IMR-90 (cell line): ENCODE data around the gene TNFRSF1B. TPM values are rescaled to one million over a fixed set of nuclear protein-coding genes. Genes with fewer than 3 reads are reported as not detected.
A peak's percentile ranks its signal among the peaks of the same experiment; 100 is the strongest.

Experiments
- ATAC-seq: fragments of 200-7000 bp; cut with Tn5 transposase; 2 replicates; pipeline ENCODE4 v1.9.1; 2020; ENCODE audit warnings: low read depth, mild to moderate bottlenecking, moderate library complexity
- BruUV-seq: library from RNA; stranded (reverse); fragments of 400-500 nt; replicated peaks from 2 replicates; lab custom pipeline; 2021; lab: Mats Ljungman, UMichigan
- CTCF ChIA-PET: fragments of 300-600 bp; formaldehyde crosslinking; extraction: SDS; loops from one replicate; lab custom pipeline; 2021; ENCODE audit warnings: antibody characterized with exemption; lab: Yijun Ruan, JAX
- POLR2A ChIA-PET: fragments of 300-600 bp; sonication (Branson Sonifier 250); formaldehyde crosslinking; loops from one replicate; lab custom pipeline; 2022; ENCODE audit warnings: antibody characterized with exemption; ENCODE audit not compliant: unreplicated experiment; lab: Charles Lee
- DNase-seq: peaks from one replicate; pipeline ENCODE4 v3.0.0; 2013
- H2AFZ ChIP-seq: replicated peaks from 2 replicates; pipeline ENCODE3; 2013; ENCODE audit warnings: low read length, mild to moderate bottlenecking; ENCODE audit not compliant: poor library complexity
- H2AK5ac ChIP-seq: 2 replicates; pipeline ENCODE4 v1.6.1; 2013; ENCODE audit warnings: low read depth, low read length, inconsistent platforms
- H2AK9ac ChIP-seq: replicated peaks from 2 replicates; pipeline ENCODE3; 2013; ENCODE audit warnings: mild to moderate bottlenecking, low read depth, low read length, moderate library complexity; ENCODE audit not compliant: poor library complexity
- H2BK120ac ChIP-seq: 2 replicates; pipeline ENCODE4 v1.6.1; 2013; ENCODE audit warnings: low read depth, low read length, inconsistent platforms
- H2BK15ac ChIP-seq: 3 replicates; pipeline ENCODE4 v1.6.1; 2013; ENCODE audit warnings: low read depth, low read length, inconsistent platforms
- H2BK20ac ChIP-seq: 2 replicates; pipeline ENCODE4 v1.6.1; 2013; ENCODE audit warnings: low read depth, mild to moderate bottlenecking, inconsistent platforms, low read length, moderate library complexity
- H2BK5ac ChIP-seq: 2 replicates; pipeline ENCODE4 v1.6.1; 2013; ENCODE audit warnings: mild to moderate bottlenecking, low read depth, low read length, inconsistent platforms; ENCODE audit not compliant: poor library complexity, severe bottlenecking
- H3K14ac ChIP-seq: replicated peaks from 2 replicates; pipeline ENCODE4 v1.6.1; 2013; ENCODE audit warnings: low read depth, low read length, inconsistent platforms
- H3K18ac ChIP-seq: 2 replicates; pipeline ENCODE4 v1.6.1; 2013; ENCODE audit warnings: low read depth, low read length, control low read depth
- H3K23ac ChIP-seq: 2 replicates; pipeline ENCODE4 v1.6.1; 2013; ENCODE audit warnings: low read depth, low read length, inconsistent platforms
- H3K27ac ChIP-seq: 2 replicates; pipeline ENCODE4 v1.5.1; 2013; ENCODE audit warnings: mild to moderate bottlenecking, control low read depth, low read length; ENCODE audit not compliant: insufficient read depth
- H3K27me3 ChIP-seq: 2 replicates; pipeline ENCODE4 v1.6.1; 2013; ENCODE audit warnings: low read length; ENCODE audit not compliant: control insufficient read depth, insufficient read depth
- H3K36me3 ChIP-seq: 2 replicates; pipeline ENCODE4 v1.6.1; 2013; ENCODE audit warnings: low read length, mixed read lengths; ENCODE audit not compliant: control insufficient read depth, insufficient read depth
- H3K4ac ChIP-seq: 2 replicates; pipeline ENCODE4 v1.6.1; 2013; ENCODE audit warnings: low read depth, low read length, inconsistent platforms
- H3K4me1 ChIP-seq: 2 replicates; pipeline ENCODE4 v1.6.1; 2013; ENCODE audit warnings: low read length, mixed read lengths; ENCODE audit not compliant: control insufficient read depth, insufficient read depth
- H3K4me2 ChIP-seq: 2 replicates; pipeline ENCODE4 v1.6.1; 2013; ENCODE audit warnings: low read depth, mild to moderate bottlenecking, control low read depth, low read length, moderate library complexity
- H3K4me3 ChIP-seq: 2 replicates; pipeline ENCODE4 v1.5.1; 2013; ENCODE audit warnings: low read depth, mild to moderate bottlenecking, control low read depth, low read length, moderate library complexity; ENCODE audit not compliant: insufficient read depth
- H3K56ac ChIP-seq: 2 replicates; pipeline ENCODE4 v1.6.1; 2013; ENCODE audit warnings: low read length, inconsistent platforms; ENCODE audit not compliant: insufficient read depth; ENCODE audit errors: extremely low read depth
- H3K79me1 ChIP-seq, 2 experiments: 2 replicates each; pipeline ENCODE4 v1.6.1; 2013; ENCODE audit warnings: low read length in 2 of 2, inconsistent platforms in 1 of 2, low read depth in 1 of 2
- H3K9ac ChIP-seq: 2 replicates; pipeline ENCODE4 v1.6.1; 2013; ENCODE audit warnings: low read depth, low read length, control low read depth
- H3K9me1 ChIP-seq: 2 replicates; pipeline ENCODE4 v1.6.1; 2013; ENCODE audit warnings: low read length, inconsistent platforms; ENCODE audit not compliant: insufficient read depth
- H3K9me3 ChIP-seq: 2 replicates; pipeline ENCODE4 v1.6.1; 2013; ENCODE audit warnings: low read length; ENCODE audit not compliant: control insufficient read depth, insufficient read depth
- H4K20me1 ChIP-seq: 2 replicates; pipeline ENCODE4 v1.6.1; 2013; ENCODE audit warnings: low read length, inconsistent platforms; ENCODE audit not compliant: insufficient read depth
- H4K5ac ChIP-seq: 2 replicates; pipeline ENCODE4 v1.6.1; 2013; ENCODE audit warnings: mild to moderate bottlenecking, low read depth, low read length, control low read depth
- H4K8ac ChIP-seq, 2 experiments: 2 replicates each; pipeline ENCODE4 v1.6.1; 2013; ENCODE audit warnings: low read depth in 2 of 2, low read length in 2 of 2, control low read depth in 1 of 2, inconsistent platforms in 1 of 2
- H4K91ac ChIP-seq: 2 replicates; pipeline ENCODE4 v1.6.1; 2013; ENCODE audit warnings: low read depth, low read length, inconsistent platforms; ENCODE audit not compliant: insufficient read depth
- CTCF ChIP-seq: conservative IDR thresholded peaks from 2 replicates; pipeline ENCODE4 v1.5.1; 2012; ENCODE audit warnings: mild to moderate bottlenecking, low read depth, low read length, improper control_type of control experiment
- WGBS, 2 experiments: methylation state at CpG; one replicate each; pipeline versions ENCODE4 v1.1.5 to v1.1.7; 2013; ENCODE audit warnings: missing lambda C conversion rate in 2 of 2; ENCODE audit not compliant: insufficient read length in 1 of 2; ENCODE audit errors: extremely low coverage in 2 of 2; 5-methylcytosine and 5-hydroxymethylcytosine counted together
- dilution Hi-C: fragments of 300-500 bp; cut with HindIII; formaldehyde crosslinking; loops from one replicate; pipeline ENCODE4 v1.14.3; 2018; ENCODE audit warnings: low sequenced_read_pairs; ENCODE audit not compliant: unreplicated experiment
- in situ Hi-C: fragments of 300-500 bp; cut with MboI; formaldehyde crosslinking; loops from 3 replicates; pipeline ENCODE4 v1.14.3; 2019; ENCODE audit warnings: low sequenced_read_pairs, inconsistent platforms, mixed read lengths
- intact Hi-C: fragments of 100-400 bp; cut with micrococcal nuclease; formaldehyde crosslinking; loops from 2 replicates; pipeline ENCODE4 v1.10.0; 2022
- polyA plus RNA-seq, 3 experiments: library from polyadenylated mRNA; depleted of rRNA; stranded (reverse); fragments of >200 nt; gene quantifications; 2 replicates each; pipeline ENCODE4 v1.2.3, GENCODE V29; 2012; ENCODE audit warnings: low replicate concordance in 1 of 3
- total RNA-seq: library from RNA; depleted of rRNA; stranded (reverse); fragments of >200 nt; gene quantifications from 2 replicates; pipeline ENCODE4 v1.2.3, GENCODE V29; 2012

TNFRSF1B gene
- total and polyA plus RNA-seq, 2 of the 4 experiments (the other 2 are of a cell fraction) = 4.3 to 8.9 TPM

DNA sequence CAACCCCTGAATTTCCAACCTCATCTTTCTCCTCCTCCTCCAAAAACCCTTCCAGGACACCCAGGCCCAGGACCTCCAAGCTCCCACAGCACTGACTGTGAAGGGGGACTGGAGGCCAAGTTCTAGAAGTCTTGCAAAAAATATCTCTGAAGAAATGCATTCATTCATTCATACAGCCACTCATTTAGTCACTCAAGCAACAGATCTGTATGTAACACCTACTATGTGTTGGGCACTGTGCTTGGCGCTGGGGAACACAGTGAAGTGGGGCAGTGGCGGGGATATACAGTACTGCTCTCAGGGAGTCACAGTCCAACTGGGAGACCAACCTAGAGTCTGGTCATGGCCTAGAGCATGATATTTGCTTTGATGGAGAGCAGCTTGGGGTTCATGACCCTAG, 15.3 kb upstream of the TNFRSF1B start:
- Histone ChIP-seq H2BK20ac (peak overlapping the region; percentile 21; the same call in 1 of the 2 replicates), H4K5ac (no peak overlapping the region), H2AK5ac (peak overlapping the region; percentile 45; the same call in 1 of the 2 replicates), H3K4me3 (no peak overlapping the region), H3K18ac (no peak overlapping the region), H3K79me1 (no peaks in the 10 kb centered on the region), H2AFZ (no peak overlapping the region), H2BK5ac (no peak overlapping the region), H3K9ac (no peak overlapping the region), H3K4me2 (no peak overlapping the region), H3K56ac (no peak overlapping the region), H2BK120ac (peak overlapping the region; percentile 11), H4K91ac (peak overlapping the region; percentile 54; the same call in 1 of the 2 replicates), H3K14ac (no peak overlapping the region), H3K9me3 (peaks cover 4% of the 10 kb centered on the region; the same call in 1 of the 2 replicates), H3K23ac (no peak overlapping the region), H3K4me1 (peaks cover 29% of the 10 kb centered on the region), H2BK15ac (0 out of 3 replicates have a peak overlapping the region, but pooled peaks have one; percentile 42), H4K20me1 (no peaks in the 10 kb centered on the region), H2AK9ac (peak overlapping the region; percentile 14), H3K27ac (no peak overlapping the region), H3K27me3 (no peaks in the 10 kb centered on the region), H3K4ac (peak overlapping the region; percentile 24; the same call in 1 of the 2 replicates), H3K36me3 (no peaks in the 10 kb centered on the region), H3K9me1 (peaks cover 14% of the 10 kb centered on the region), H4K8ac (no peak overlapping the region)
- intact Hi-C loops (no loop called here), in situ Hi-C loops (no loop called here), dilution Hi-C loops (no loop called here)
- no TSS peak for BruUV-seq
- DNase-seq (no peak), ATAC-seq (no peak)
- TF ChIP-seq CTCF = no peak
- ChIA-PET CTCF (interaction anchor here (0.9 kb wide), 1 partner anchor 32 kb away, joined by 6 read pairs; no protein-coding TSS in a partner anchor), POLR2A (no interaction called here)
- WGBS, 2 experiments = 100% methylated on average over 2 of the region's 2 CpGs; no CpG with 5 or more reads in 1 of the 2 experiments
